Panc1 (cell line): ENCODE results near the gene HBB.

Experiments
- CTCF ChIP-seq: fragments of 450-650 bp; IDR thresholded peaks from 2 replicates; pipeline ENCODE4 v1.5.1; 2017; ENCODE audit warnings: mild to moderate bottlenecking
- POLR2AphosphoS5 ChIP-seq: IDR thresholded peaks from 2 replicates; pipeline ENCODE4 v1.6.1; 2012; ENCODE audit warnings: mild to moderate bottlenecking, low read depth, low read length, moderate library complexity
- REST ChIP-seq, 2 experiments: IDR thresholded peaks; 2 replicates each; pipeline ENCODE4 v1.6.1; 2011 to 2012; ENCODE audit warnings: low read depth in 2 of 2, control low read depth in 1 of 2, low read length in 1 of 2, mild to moderate bottlenecking in 1 of 2, moderate library complexity in 1 of 2; ENCODE audit not compliant: insufficient read depth in 1 of 2
- SIN3A ChIP-seq: IDR thresholded peaks from 2 replicates; pipeline ENCODE4 v1.6.1; 2012; ENCODE audit warnings: low read depth, mild to moderate bottlenecking, low read length, moderate library complexity, borderline replicate concordance; ENCODE audit not compliant: insufficient read depth
- TCF7L2 ChIP-seq: IDR thresholded peaks from 2 replicates; pipeline ENCODE4 v1.6.1; 2011; ENCODE audit warnings: mild to moderate bottlenecking, low read depth, low read length, inconsistent platforms

GRCh38 chr11:5234381-5234834 lies 7.5 kb upstream of the HBB start, which contains the start of gene HBD:
- TF ChIP-seq CTCF (no peak), POLR2AphosphoS5 (no peak), REST (IDR thresholded peaks at IDR 0.05; ENCODE audit: insufficient read depth in 1 of 2, low read depth in 2 of 2, low read length in 1 of 2) (no peak), TCF7L2 (no peak), SIN3A (no peak)
